Measurements from ENCODE around the gene GTSE1. TPM values are rescaled to one million over a fixed set of nuclear protein-coding genes. Genes with fewer than 3 reads are reported as not detected.

Gene GTSE1
- total RNA-seq, 1 experiment from 2014 or later = 88.1 TPM

DNA sequence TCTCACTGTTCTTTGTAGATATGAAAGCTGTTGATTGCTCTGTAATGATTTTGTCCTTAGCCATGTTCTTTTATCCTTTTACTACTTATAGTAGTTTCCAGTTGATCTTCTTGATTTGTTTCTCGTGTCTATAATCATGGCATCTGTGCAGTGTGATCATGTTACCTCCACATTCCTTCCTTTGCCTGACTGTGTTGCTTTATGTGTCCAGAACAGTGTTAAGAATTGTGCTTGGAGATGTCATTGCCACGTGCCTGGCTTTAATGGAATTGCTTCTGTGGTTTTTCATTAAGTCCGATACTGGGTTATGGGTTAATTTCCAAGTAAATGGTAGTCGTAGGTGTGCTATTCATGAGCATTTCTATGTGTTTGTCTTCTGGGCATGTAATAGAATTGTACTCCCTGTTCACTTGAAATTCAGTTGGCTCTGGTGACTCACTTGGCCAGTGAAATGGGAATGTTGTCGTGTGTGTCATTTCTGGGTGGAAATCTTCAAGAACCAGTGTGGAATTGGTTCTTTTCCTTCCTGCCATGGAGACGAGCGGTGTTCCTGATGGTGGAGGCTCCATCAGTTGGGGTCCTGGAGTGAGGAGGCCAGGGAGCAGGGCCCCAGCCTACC, 6.8 kb downstream of the GTSE1 start:
- POLR2A ChIA-PET (ENCODE audit: low non-redundant PET) = no interaction called here

DNA sequence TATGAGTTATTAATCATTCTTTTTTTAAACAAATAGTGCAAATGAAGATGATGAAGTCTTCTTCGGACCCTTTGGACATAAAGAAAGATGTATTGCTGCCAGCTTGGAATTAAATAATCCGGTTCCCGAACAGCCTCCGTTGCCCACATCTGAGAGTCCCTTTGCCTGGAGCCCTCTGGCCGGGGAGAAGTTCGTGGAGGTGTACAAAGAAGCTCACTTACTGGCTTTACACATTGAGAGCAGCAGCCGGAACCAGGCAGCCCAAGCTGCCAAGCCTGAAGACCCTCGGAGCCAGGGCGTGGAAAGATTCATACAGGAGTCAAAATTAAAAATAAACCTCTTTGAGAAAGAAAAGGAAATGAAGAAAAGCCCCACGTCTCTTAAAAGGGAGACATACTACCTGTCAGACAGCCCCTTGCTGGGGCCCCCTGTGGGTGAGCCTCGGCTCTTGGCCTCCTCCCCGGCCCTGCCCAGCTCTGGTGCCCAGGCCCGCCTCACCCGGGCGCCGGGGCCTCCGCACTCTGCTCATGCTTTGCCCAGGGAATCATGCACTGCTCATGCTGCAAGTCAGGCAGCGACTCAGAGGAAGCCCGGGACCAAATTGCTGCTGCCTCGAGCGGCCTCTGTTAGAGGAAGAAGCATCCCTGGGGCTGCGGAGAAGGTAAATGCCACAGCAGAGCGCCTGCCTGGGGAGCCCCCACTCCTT, 11.8 kb downstream of the GTSE1 start:
- peaks cover 74% of the 10 kb centered on the region for H3K36me3 ChIP-seq (ENCODE audit: insufficient read depth, low read length, poor library complexity, severe bottlenecking)
- H3K4me3 ChIP-seq (ENCODE audit: low read depth, low read length, poor library complexity, severe bottlenecking) = no peak overlapping the region
- POLR2A ChIA-PET (ENCODE audit: low non-redundant PET) = no interaction called here
- H3K27ac ChIP-seq (ENCODE audit: low read depth, low read length, poor library complexity, severe bottlenecking) = no peak overlapping the region
- intact Hi-C loops (cut with micrococcal nuclease; ENCODE audit: unreplicated experiment) = no loop called here
- H3K9me3 ChIP-seq (ENCODE audit: low read depth, low read length, poor library complexity, severe bottlenecking) = no peaks in the 10 kb centered on the region
- no peak for TF ChIP-seq EZH2 (IDR thresholded peaks at IDR 0.05; ENCODE audit: borderline replicate concordance, low read depth, low read length, poor library complexity, severe bottlenecking)
- TF ChIP-seq, protein P1, sequence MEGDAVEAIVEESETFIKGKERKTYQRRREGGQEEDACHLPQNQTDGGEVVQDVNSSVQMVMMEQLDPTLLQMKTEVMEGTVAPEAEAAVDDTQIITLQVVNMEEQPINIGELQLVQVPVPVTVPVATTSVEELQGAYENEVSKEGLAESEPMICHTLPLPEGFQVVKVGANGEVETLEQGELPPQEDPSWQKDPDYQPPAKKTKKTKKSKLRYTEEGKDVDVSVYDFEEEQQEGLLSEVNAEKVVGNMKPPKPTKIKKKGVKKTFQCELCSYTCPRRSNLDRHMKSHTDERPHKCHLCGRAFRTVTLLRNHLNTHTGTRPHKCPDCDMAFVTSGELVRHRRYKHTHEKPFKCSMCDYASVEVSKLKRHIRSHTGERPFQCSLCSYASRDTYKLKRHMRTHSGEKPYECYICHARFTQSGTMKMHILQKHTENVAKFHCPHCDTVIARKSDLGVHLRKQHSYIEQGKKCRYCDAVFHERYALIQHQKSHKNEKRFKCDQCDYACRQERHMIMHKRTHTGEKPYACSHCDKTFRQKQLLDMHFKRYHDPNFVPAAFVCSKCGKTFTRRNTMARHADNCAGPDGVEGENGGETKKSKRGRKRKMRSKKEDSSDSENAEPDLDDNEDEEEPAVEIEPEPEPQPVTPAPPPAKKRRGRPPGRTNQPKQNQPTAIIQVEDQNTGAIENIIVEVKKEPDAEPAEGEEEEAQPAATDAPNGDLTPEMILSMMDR (conservative IDR thresholded peaks at IDR 0.05; ENCODE audit: low read depth, low read length) = no peak
- no peak for DNase-seq (ENCODE audit: low spot score)
- TSS peak; percentile 39 for BruUV-seq (replicated peaks)
- H3K27me3 ChIP-seq (replicated peaks; ENCODE audit: insufficient read depth, low read depth, low read length, poor library complexity) = no peaks in the 10 kb centered on the region
- H3K4me1 ChIP-seq (ENCODE audit: insufficient read depth, low read length, poor library complexity, severe bottlenecking) = no peaks in the 10 kb centered on the region
- CTCF ChIA-PET = no interaction called here

More for the DNA sequence above, 6.8 kb downstream of the GTSE1 start:
- CTCF ChIA-PET = no interaction called here
- H3K4me3 ChIP-seq (ENCODE audit: low read depth, low read length, poor library complexity, severe bottlenecking) = no peak overlapping the region
- BruUV-seq (replicated peaks) = no TSS peak
- H3K27ac ChIP-seq (ENCODE audit: low read depth, low read length, poor library complexity, severe bottlenecking) = no peak overlapping the region
- intact Hi-C loops (cut with micrococcal nuclease; ENCODE audit: unreplicated experiment) = no loop called here
- peaks cover 84% of the 10 kb centered on the region for H3K36me3 ChIP-seq (ENCODE audit: insufficient read depth, low read length, poor library complexity, severe bottlenecking)
- no peak for DNase-seq (ENCODE audit: low spot score)
- no peaks in the 10 kb centered on the region for H3K27me3 ChIP-seq (replicated peaks; ENCODE audit: insufficient read depth, low read depth, low read length, poor library complexity)
- no peaks in the 10 kb centered on the region for H3K9me3 ChIP-seq (ENCODE audit: low read depth, low read length, poor library complexity, severe bottlenecking)
- TF ChIP-seq EZH2 (IDR thresholded peaks at IDR 0.05; ENCODE audit: borderline replicate concordance, low read depth, low read length, poor library complexity, severe bottlenecking) = no peak
- TF ChIP-seq, protein P1 (conservative IDR thresholded peaks at IDR 0.05; ENCODE audit: low read depth, low read length) = no peak
- peaks cover 5% of the 10 kb centered on the region for H3K4me1 ChIP-seq (ENCODE audit: insufficient read depth, low read length, poor library complexity, severe bottlenecking)

DNA sequence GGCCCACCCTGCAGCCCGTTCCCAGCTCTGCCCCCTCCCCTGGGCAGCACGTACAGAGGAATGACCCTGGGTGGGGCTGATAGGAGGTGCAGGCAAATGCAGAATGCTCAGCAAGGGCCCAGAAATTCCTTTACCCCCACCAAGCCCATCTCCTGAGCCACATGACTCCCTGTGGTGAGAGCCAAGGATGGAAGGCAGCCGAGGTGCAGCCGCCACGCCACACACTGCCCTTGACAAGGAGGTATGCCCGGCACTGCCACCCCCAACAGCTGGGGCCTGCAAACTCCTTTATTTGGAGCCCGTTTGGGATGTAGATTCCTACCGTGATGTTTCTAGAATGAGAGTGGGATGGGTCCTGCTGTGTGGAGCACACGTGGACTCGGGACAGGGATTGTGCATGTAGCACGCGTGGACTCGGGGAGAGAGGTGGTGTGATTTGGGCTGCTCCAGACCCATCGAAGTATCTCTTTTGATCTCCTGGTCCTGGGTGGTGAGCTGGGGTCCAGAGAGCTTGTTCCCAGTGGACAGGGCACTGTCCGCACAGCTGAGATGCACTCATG, 12.9 kb downstream of the GTSE1 start:
- H3K4me3 ChIP-seq (ENCODE audit: low read depth, low read length, poor library complexity, severe bottlenecking) = no peak overlapping the region
- BruUV-seq (replicated peaks) = no TSS peak
- H3K9me3 ChIP-seq (ENCODE audit: low read depth, low read length, poor library complexity, severe bottlenecking) = no peaks in the 10 kb centered on the region
- no peaks in the 10 kb centered on the region for H3K27me3 ChIP-seq (replicated peaks; ENCODE audit: insufficient read depth, low read depth, low read length, poor library complexity)
- H3K4me1 ChIP-seq (ENCODE audit: insufficient read depth, low read length, poor library complexity, severe bottlenecking) = no peaks in the 10 kb centered on the region
- ChIA-PET POLR2A (ENCODE audit: low non-redundant PET) (no interaction called here), CTCF (no interaction called here)
- TF ChIP-seq, protein P1 (conservative IDR thresholded peaks at IDR 0.05; ENCODE audit: low read depth, low read length) = no peak
- TF ChIP-seq EZH2 (IDR thresholded peaks at IDR 0.05; ENCODE audit: borderline replicate concordance, low read depth, low read length, poor library complexity, severe bottlenecking) = no peak
- no peak overlapping the region for H3K27ac ChIP-seq (ENCODE audit: low read depth, low read length, poor library complexity, severe bottlenecking)
- intact Hi-C loops (cut with micrococcal nuclease; ENCODE audit: unreplicated experiment) = no loop called here
- no peak for DNase-seq (ENCODE audit: low spot score)
- peaks cover 75% of the 10 kb centered on the region for H3K36me3 ChIP-seq (ENCODE audit: insufficient read depth, low read length, poor library complexity, severe bottlenecking)

Measured in A673 (cell line).